Measurements from ENCODE around the gene TTC39C. TPM values are rescaled to one million over a fixed set of nuclear protein-coding genes. Genes with fewer than 3 reads are reported as not detected.

The TTC39C gene
- total RNA-seq, 2 donors from 2014 or later: 8.8 to 9.5 TPM

GRCh38 chr18:23969664-23970063 lies 44.9 kb upstream of the TTC39C start:
- Histone ChIP-seq H3K9ac (ENCODE audit: low read depth in 2 of 2, low read length in 2 of 2) (no peak overlapping the region), H3K9me3 (no peaks in the 10 kb centered on the region)
- intact Hi-C loops (cut with DNase I): loop anchor here (10.0 kb wide), 1 partner anchor 145 kb away; no protein-coding TSS in a partner anchor

DNA sequence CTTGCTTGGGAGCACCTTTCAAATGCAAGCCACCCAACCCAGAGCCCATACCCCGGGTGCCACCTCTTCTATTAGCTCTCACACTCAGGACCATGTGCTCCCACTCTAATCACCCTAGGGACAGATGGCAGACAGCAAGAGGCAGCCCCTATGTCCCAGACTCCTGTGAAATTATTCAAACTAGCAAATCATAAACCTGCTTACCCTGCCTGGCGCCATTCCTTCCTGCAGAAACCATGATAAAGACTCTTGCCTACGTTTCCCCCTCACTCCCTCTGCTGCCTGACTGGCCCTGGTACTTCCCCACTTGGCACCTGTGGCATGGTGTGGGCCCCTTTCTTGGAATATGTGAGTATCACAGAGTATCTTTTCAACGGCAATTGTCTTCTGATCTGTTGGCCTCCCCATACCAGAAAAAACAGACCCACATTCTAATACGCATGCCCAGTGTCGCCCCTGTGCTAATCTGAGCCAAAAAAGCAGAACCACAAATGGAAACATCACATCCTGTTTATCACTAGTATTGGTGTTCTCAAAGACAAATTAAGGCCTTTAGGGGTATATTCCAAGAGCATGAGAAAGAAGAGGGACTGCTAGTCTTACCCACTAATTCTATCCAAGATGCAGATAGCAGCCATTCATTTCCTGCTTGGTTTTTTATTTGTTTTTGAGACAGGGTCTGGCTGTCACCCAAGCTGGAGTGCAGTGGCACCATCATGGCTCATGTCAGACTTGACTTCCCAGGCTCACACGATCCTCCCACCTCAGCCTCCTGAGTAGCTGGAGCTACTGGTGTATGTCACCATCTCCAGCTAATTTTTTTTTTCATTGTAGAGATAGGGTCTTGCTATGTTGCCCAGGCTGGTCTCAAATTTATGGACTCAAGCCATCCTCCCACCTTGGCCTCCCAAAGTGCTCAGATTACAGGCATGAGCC lies 44.1 kb upstream of the TTC39C start:
- no peak for DNase-seq
- Histone ChIP-seq H3K4me1 (no peaks in the 10 kb centered on the region), H3K27ac (no peak overlapping the region), H3K9me3 (no peaks in the 10 kb centered on the region), H3K27me3 (no peaks in the 10 kb centered on the region), H3K36me3 (no peaks in the 10 kb centered on the region), H3K4me3 (no peak overlapping the region), H3K9ac (ENCODE audit: low read depth in 2 of 2, low read length in 2 of 2) (peak overlapping the region in 1 of 2 donors; percentile 12)
- TF ChIP-seq, protein P1, sequence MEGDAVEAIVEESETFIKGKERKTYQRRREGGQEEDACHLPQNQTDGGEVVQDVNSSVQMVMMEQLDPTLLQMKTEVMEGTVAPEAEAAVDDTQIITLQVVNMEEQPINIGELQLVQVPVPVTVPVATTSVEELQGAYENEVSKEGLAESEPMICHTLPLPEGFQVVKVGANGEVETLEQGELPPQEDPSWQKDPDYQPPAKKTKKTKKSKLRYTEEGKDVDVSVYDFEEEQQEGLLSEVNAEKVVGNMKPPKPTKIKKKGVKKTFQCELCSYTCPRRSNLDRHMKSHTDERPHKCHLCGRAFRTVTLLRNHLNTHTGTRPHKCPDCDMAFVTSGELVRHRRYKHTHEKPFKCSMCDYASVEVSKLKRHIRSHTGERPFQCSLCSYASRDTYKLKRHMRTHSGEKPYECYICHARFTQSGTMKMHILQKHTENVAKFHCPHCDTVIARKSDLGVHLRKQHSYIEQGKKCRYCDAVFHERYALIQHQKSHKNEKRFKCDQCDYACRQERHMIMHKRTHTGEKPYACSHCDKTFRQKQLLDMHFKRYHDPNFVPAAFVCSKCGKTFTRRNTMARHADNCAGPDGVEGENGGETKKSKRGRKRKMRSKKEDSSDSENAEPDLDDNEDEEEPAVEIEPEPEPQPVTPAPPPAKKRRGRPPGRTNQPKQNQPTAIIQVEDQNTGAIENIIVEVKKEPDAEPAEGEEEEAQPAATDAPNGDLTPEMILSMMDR (IDR thresholded peaks at IDR 0.05): no peak
- intact Hi-C loops (cut with DNase I): no loop called here

More at GRCh38 chr18:23969664-23970063, 44.9 kb upstream of the TTC39C start:
- no peaks in the 10 kb centered on the region for H3K4me1 ChIP-seq
- no peak for DNase-seq
- H3K27me3 ChIP-seq: no peaks in the 10 kb centered on the region
- no peaks in the 10 kb centered on the region for H3K36me3 ChIP-seq
- no peak overlapping the region for H3K4me3 ChIP-seq
- H3K27ac ChIP-seq: no peak overlapping the region
- TF ChIP-seq, protein P1 (IDR thresholded peaks at IDR 0.05): no peak

DNA sequence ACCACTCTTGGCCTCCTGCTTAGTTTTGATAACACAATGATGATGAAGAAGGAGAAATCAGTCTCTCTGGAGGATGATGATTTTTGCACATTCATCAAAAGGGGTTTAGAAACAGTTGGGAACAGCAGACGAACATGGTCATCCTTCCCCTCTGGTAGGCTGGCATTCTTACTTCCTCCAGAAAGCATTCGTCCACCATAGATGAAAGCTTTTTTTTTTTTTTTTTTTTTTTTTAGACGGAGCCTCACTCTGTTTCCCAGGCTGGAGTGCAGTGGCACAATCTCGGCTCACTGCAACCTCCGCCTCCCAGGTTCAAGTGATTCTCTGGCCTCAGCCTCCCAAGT lies 43.5 kb upstream of the TTC39C start:
- TF ChIP-seq, protein P1 (IDR thresholded peaks at IDR 0.05): no peak
- H3K36me3 ChIP-seq: no peaks in the 10 kb centered on the region
- no peaks in the 10 kb centered on the region for H3K4me1 ChIP-seq
- H3K4me3 ChIP-seq: no peak overlapping the region
- H3K9me3 ChIP-seq: no peaks in the 10 kb centered on the region
- no peak for DNase-seq
- intact Hi-C loops (cut with DNase I): no loop called here
- no peak overlapping the region for H3K27ac ChIP-seq
- H3K27me3 ChIP-seq: no peaks in the 10 kb centered on the region
- no peak overlapping the region for H3K9ac ChIP-seq (ENCODE audit: low read depth in 2 of 2, low read length in 2 of 2)

DNA sequence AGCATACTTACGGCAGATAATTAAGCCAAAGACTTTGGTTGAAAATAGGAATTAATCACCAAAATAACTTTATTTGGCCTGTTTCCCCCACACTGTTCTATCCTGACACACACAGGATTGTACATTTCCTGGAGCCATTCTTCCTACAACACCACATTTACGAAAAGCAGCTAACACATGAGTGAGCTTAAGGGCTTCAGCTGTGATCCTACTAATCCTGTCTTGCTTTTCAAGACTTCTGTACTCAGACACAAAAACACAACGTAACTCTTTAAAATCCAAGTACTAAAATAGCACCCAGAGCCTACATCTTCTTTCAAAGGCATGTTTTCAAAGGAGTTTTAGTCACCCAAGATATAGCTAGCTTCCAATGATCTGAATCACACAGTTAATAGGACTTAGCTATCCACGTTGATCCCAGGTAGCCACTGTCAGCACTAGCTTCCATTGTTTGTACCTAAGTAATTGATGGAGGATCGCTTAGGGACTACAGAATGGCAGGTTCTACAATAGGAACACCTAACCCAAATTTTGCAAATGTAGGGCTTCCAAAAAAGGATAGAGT lies 42.8 kb upstream of the TTC39C start:
- intact Hi-C loops (cut with DNase I): no loop called here
- DNase-seq: no peak
- TF ChIP-seq, protein P1 (IDR thresholded peaks at IDR 0.05): no peak
- Histone ChIP-seq H3K4me3 (no peak overlapping the region), H3K36me3 (no peaks in the 10 kb centered on the region), H3K9me3 (no peaks in the 10 kb centered on the region), H3K4me1 (no peaks in the 10 kb centered on the region), H3K27ac (no peak overlapping the region), H3K9ac (ENCODE audit: low read depth in 2 of 2, low read length in 2 of 2) (no peak overlapping the region), H3K27me3 (no peaks in the 10 kb centered on the region)

- H3K27ac ChIP-seq: no peak overlapping the region
- no peaks in the 10 kb centered on the region for H3K27me3 ChIP-seq
- no peaks in the 10 kb centered on the region for H3K36me3 ChIP-seq
- no peak overlapping the region for H3K9ac ChIP-seq (ENCODE audit: low read depth in 2 of 2, low read length in 2 of 2)
- no peak for DNase-seq
- no peak overlapping the region for H3K4me3 ChIP-seq
- TF ChIP-seq, protein P1 (IDR thresholded peaks at IDR 0.05): no peak
- intact Hi-C loops (cut with DNase I): no loop called here
- no peaks in the 10 kb centered on the region for H3K4me1 ChIP-seq
- H3K9me3 ChIP-seq: no peaks in the 10 kb centered on the region
Measured at GRCh38 chr18:23972453-23972852, 42.1 kb upstream of the TTC39C start.

All from colonic mucosa (tissue), 4 donors.